Measurements from ENCODE around the gene PLXNA3.

PLXNA3 gene

GRCh38 chrX:154429711-154430110 lies 28.4 kb upstream of the PLXNA3 start:
- DNase-seq (ENCODE audit: low read depth), result no peak
- no peak for TF ChIP-seq CTCF (IDR thresholded peaks at IDR 0.05; ENCODE audit: insufficient read depth, low read depth, low read length, missing control alignments)
- H3K4me3 ChIP-seq (ENCODE audit: low read length), result peak overlapping the region; percentile 53

- TF ChIP-seq CTCF (IDR thresholded peaks at IDR 0.05; ENCODE audit: insufficient read depth, low read depth, low read length, missing control alignments), result no peak
- no peak overlapping the region for H3K4me3 ChIP-seq (ENCODE audit: low read length)
- no peak for DNase-seq (ENCODE audit: low read depth)
These were observed 27.6 kb upstream of the PLXNA3 start for GRCh38 chrX:154430479-154430878.

- no peak for TF ChIP-seq CTCF (IDR thresholded peaks at IDR 0.05; ENCODE audit: insufficient read depth, low read depth, low read length, missing control alignments)
- H3K4me3 ChIP-seq (ENCODE audit: low read length), result no peak overlapping the region
- DNase-seq (ENCODE audit: low read depth), result peak; percentile 30
These were observed 27.2 kb upstream of the PLXNA3 start for GRCh38 chrX:154430916-154431315.

GRCh38 chrX:154431341-154431740 lies 26.7 kb upstream of the PLXNA3 start:
- no peak for DNase-seq (ENCODE audit: low read depth)
- TF ChIP-seq CTCF (IDR thresholded peaks at IDR 0.05; ENCODE audit: insufficient read depth, low read depth, low read length, missing control alignments), result no peak
- H3K4me3 ChIP-seq (ENCODE audit: low read length), result no peak overlapping the region

GRCh38 chrX:154432210-154432609 lies 25.9 kb upstream of the PLXNA3 start:
- no peak for TF ChIP-seq CTCF (IDR thresholded peaks at IDR 0.05; ENCODE audit: insufficient read depth, low read depth, low read length, missing control alignments)
- no peak overlapping the region for H3K4me3 ChIP-seq (ENCODE audit: low read length)
- no peak for DNase-seq (ENCODE audit: low read depth)

GRCh38 chrX:154433605-154434004 lies 24.5 kb upstream of the PLXNA3 start:
- no peak for DNase-seq (ENCODE audit: low read depth)
- no peak for TF ChIP-seq CTCF (IDR thresholded peaks at IDR 0.05; ENCODE audit: insufficient read depth, low read depth, low read length, missing control alignments)
- no peak overlapping the region for H3K4me3 ChIP-seq (ENCODE audit: low read length)

GRCh38 chrX:154434394-154435168 lies 23.5 kb upstream of the PLXNA3 start:
- no peak for TF ChIP-seq CTCF (IDR thresholded peaks at IDR 0.05; ENCODE audit: insufficient read depth, low read depth, low read length, missing control alignments)
- H3K4me3 ChIP-seq (ENCODE audit: low read length), result no peak overlapping the region
- no peak for DNase-seq (ENCODE audit: low read depth)

All from epithelial cell of esophagus (primary cell).